GM21825 (cell line): ENCODE data around the gene ITFG1.
"Not testable (repeated sequence)": the region's sequence is repeated elsewhere in the genome, so short reads cannot be mapped to it uniquely, and the experiment has no call there.

ENCODE experiments used
- ATAC-seq: cut with Tn5 transposase; IDR thresholded peaks from one replicate; pipeline ENCODE4 v1.9.1; 2021; ENCODE audit warnings: mild to moderate bottlenecking, moderate library complexity; ENCODE audit not compliant: unreplicated experiment

Gene ITFG1

DNA sequence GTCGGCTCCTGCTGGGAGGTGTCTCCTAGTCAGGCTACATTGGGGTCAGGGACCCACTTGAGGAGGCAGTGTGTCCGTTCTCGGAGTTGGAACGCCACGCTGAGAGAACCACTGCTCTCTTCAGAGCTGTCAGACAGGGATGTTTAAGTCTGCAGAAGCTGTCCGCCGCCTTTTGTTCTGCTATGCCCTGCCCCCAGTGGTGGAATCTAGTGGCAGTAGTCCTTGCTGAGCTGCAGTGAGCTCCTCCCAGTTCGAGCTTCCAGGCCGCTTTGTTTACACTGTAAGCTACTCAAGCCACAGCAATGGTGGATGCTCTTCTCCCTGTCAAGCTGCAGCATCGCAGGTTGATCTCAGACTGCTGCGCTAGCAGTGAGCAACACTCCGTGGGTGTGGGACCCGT, 36.0 kb downstream of the ITFG1 start:
- no peak for ATAC-seq

- ATAC-seq, result no peak
Measured at GRCh38 chr16:47416869-47417268, 44.0 kb downstream of the ITFG1 start.

DNA sequence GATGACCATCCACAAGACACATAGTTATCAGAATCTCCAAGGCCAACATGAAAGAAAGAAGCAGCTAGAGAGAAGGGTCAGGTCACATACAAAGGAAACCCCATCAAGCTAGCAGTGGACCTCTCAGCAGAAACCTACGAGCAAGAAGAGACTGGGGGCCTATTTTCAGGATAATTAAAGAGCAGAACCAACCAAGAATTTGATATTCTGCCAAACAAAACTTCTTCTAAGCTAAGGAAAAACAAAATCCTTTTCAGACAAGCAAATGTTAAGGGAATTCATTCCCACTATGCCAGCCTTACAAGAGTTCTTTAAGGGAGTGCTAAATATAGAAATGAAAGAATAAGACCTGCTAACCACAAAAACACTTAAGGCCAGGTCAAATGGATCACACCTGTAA, 47.8 kb downstream of the ITFG1 start:
- no peak for ATAC-seq

DNA sequence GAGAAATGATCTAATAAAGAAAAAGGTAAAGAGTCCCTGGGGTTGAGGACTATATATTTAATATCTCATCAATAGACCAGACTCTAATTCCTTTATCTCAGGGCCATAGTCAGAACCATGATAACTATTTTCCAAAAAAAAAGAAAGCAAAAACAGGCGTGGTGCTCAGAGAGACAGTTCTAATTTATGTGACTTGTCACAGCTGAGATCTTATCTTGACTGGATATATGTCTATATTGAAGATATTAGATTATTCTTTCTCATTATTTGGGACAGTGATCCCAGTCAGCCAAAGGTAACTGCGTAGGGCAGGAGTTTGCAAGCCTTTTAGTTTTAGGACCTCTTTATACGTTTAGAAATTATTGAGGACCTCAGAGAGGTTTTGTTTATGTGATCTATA, 52.4 kb downstream of the ITFG1 start:
- ATAC-seq, result no peak

DNA sequence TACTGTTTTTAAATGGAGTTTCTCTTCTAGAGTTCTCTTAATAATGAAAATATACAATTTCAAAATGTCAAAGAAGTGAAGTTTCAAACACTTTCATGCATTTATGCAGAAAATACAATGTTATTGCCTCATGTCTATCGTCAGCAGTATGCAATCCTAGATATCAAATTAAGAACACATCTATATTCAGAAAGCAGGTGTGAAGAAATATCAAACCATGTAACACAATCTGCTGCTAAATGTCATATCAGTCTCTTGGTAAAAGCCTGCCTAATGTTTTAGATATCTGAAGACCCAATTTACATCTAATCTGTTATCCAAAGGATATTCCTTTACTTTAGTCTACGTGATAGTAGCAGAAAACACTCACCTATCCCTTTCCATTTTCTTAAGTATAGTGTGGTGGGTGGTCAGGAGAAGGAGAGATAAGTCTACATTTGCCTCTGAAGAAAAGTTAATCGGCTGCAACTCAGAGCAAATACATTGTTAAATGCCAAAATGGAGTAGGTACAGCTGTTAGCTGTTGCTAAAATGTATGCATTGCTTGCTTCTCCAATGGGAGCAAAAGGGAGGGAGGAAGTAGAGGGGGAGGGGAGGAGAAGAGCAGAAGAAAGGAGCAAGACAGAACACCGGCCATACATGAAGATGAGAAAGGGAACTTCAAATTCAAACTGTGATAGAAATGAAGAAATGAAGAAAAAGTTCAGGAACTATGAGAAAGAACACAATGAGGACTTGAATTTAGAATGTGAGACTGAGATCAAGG, 64.9 kb downstream of the ITFG1 start:
- no peak for ATAC-seq

DNA sequence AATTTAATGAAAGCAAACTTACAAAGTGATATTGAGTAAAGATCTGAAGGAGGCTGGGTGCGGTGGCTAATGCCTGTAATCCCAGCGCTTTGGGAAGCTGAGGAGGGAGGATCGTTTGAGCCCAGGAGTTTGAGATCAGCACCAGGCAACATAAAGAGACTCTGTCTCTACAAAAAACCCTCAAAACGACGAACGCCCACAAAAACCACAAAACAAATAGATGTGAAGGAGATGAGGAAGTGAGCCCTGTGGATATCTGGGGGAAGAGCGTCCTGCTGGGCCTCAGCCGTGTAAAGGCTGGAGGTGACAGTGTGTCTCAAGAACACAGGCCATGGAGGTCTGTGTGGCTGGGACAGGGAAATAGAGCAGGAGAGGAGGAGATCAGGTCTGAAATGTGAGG, 68.8 kb downstream of the ITFG1 start:
- peak; percentile 87 for ATAC-seq

GRCh38 chr16:47388705-47389104, 72.2 kb downstream of the ITFG1 start:
- ATAC-seq, result no peak

DNA sequence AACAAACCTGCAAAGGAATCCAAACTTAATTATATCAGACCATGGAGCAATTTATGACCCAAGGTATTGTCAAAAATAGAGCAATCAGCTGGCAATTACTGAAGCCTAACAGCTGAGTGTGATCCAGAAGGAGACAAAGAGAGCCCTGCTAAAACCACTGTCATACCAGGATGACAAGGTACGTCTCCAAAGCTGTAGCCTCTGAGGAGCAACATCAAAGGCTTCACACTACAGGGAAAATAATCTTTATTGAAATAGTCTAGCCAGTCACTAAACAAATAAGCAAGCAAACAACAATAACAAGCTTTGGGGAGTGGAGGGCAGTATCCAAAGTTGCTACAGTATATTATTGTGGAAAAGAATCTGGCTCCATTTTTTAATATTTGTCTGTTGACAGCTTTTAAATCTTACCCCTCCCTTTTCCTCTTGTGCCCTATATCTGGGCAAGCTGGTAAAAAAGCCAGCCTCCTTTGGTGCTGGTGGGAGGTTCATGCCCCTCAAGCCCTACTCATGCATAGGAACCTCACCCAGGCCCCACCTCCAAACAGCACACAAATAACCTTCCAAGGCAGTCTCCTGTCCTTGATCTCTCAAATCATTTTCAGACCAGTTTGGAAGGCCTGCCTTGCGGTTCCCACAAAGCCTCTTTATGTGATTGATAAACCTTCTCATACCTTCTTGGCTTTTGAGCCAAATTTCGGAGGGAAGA, 73.7 kb downstream of the ITFG1 start:
- ATAC-seq, result no peak

DNA sequence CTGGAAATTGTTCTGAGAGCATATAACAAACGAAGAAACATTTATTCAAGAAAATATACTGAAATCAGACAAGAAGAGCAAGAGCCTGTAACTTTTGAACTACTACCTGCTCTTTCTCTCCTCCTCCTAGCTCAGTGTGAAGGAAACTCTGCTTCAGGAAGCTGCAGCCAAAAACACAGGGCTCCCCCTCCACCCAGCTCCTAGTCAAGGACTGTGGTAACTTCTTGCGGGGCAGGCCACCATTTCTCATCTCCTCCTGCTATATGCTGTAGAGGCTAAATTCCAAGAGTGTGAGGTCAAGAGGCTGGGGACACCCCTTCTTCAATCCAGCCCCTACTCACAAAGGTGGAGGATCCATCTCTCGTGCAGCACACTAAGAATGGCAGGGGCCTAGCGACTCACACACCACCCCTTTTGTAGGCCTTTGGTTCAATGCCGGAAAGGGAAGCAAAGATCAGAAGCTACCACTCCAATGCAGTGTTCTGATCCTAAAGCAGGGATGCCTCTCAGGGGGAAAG, 74.6 kb downstream of the ITFG1 start:
- no peak for ATAC-seq

DNA sequence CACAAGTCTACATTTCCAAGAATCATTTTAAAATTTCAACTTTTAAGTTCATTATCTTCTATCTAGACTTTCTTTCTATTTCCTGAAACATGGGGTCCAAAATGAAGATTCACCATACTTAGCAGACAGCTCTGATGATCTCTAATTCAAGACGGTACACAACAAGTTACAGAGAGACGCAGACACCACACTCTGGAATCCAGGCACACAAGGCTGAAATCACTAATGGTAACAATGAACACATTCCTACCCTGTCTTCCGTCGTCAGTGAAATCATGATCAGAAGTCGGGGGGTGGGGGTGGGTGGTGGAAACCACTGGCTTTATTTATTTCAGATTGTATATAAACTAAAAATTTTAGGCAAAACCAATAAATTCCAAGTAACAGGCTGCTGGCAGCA, 78.5 kb downstream of the ITFG1 start:
- ATAC-seq, result no peak

DNA sequence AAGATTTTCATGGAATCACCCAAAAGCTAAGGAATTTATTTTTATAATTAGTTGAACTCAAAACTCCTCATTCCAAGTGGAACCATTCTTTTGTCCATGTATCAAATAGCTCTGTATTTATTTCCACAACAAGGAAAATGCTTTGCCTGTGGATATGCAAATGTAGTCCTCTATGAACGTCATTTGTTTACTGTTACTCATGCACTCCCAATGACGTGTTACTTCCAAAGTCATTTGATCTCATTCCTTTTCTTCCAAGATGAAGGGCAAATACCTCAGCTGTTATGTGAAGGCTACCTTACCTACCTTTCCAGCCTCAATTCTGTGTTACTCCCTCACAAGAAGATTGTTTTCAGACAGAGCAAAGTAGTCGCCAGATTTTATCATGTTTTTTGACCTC, 83.7 kb downstream of the ITFG1 start:
- no peak for ATAC-seq

- no peak for ATAC-seq
Measured at GRCh38 chr16:47375423-47375822, 85.4 kb downstream of the ITFG1 start.

DNA sequence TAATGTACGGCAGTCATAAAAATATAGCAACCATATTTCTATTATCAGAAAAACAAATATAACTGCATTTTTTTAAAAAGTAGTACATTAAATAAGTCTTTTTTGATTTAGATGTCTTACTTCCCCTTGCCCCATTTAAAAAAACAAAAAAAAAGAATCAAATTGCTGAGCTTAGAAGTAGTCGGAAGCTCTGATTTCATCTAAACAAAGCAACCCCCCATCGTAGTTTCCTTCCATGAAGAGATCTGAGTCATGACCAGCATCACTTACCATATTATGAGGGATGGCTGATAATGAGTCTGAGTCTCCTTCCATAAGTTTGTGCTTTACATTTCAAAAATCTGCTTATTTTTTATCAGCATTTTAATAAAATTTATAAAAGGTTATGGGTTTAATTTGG, 86.2 kb downstream of the ITFG1 start:
- no peak for ATAC-seq

- ATAC-seq, result no peak
Measured at GRCh38 chr16:47371271-47372014, 89.4 kb downstream of the ITFG1 start.

GRCh38 chr16:47370536-47370935, 90.3 kb downstream of the ITFG1 start:
- no peak for ATAC-seq

GRCh38 chr16:47366228-47366627, 94.6 kb downstream of the ITFG1 start:
- no peak for ATAC-seq

GRCh38 chr16:47363761-47364160, 97.1 kb downstream of the ITFG1 start:
- no peak for ATAC-seq

DNA sequence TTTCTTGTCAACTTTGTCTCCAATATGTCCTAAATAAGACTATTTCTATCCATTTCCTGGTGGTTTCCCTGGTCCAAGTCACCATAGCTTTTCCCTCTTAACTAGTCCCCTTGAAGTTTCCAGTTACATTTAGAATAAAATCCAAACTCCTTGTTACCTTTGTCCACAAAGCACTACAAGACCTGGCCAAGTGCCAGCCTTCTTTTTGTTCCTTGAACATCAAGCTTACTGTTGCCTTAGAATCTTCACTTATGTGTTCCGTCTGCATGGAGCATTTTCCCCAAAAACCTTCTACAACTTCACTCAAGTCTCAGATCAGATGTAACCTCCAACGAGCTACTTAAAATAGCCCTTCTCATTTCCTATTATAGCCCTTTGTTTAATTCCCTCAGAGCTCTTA, 101.4 kb downstream of the ITFG1 start:
- ATAC-seq, result no peak

GRCh38 chr16:47358816-47359215, 102.0 kb downstream of the ITFG1 start:
- no peak for ATAC-seq

DNA sequence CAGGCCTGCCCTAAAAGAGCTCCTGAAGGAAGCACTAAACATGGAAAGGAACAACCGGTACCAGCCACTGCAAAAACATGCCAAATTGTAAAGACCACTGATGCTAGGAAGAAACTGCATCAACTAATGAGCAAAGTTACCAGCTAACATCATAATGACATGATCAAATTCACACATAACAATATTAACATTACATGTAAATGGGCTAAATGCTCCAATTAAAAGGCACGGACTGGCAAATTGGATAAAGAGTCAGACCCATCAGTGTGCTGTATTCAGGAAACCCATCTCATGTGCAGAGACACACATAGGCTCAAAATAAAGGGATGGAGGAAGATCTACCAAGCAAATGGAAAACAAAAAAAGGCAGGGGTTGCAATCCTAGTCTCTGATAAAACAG, 111.8 kb downstream of the ITFG1 start:
- not testable (repeated sequence) for ATAC-seq

DNA sequence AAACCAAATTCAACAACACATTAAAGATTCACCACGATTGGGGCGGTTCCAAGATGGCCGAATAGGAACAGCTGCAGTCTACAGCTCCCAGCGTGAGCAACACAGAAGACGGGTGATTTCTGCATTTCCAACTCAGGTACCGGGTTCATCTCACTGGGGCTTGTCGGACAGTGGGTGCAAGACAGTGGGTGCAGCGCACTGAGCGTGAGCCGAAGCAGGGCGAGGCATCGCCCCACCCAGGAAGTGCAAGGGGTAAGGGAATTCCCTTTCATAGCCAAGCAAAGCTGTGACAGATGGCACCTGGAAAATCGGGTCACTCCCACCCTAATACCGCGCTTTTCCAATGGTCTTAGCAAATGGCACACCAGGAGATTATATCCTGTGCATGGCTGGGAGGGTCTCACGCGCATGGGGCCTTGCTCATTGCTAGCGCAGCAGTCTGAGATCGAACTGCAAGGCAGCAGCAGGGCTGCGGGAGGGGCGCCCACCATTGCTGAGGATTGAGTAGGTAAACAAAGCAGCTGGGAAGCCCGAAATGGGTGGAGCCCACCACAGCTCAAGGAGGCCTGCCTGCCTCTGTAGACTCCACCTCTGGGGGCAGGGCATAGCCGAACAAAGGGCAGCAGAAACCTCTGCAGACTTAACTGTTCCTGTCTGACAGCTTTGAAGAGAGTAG, 113.7 kb downstream of the ITFG1 start:
- not testable (repeated sequence) for ATAC-seq
